Liver (tissue), 9 donors: Measurements from ENCODE around the gene ANO5. TPM values are rescaled to one million over a fixed set of nuclear protein-coding genes. Genes with fewer than 3 reads are reported as not detected.

Experiments
- DNase-seq: peaks from one replicate; pipeline ENCODE4 v3.0.0-alpha.2; 2017; ENCODE audit warnings: low spot score
- H3K27ac ChIP-seq, 2 donors: one replicate each; pipeline ENCODE4 v1.7.0; 2013; ENCODE audit warnings: inconsistent platforms in 2 of 2, low read length in 2 of 2, control low read depth in 1 of 2, low read depth in 1 of 2, mild to moderate bottlenecking in 1 of 2
- H3K27me3 ChIP-seq, 4 donors: one replicate each; pipeline versions ENCODE4 v1.6.1 to v1.7.0; 2013; ENCODE audit warnings: low read length in 3 of 4, inconsistent platforms in 1 of 4, mild to moderate bottlenecking in 1 of 4, moderate library complexity in 1 of 4; ENCODE audit not compliant: control insufficient read depth in 4 of 4, insufficient read depth in 4 of 4
- H3K36me3 ChIP-seq, 4 donors: one replicate each; pipeline versions ENCODE4 v1.6.1 to v1.7.0; 2013; ENCODE audit warnings: low read length in 3 of 4, mild to moderate bottlenecking in 3 of 4, low read depth in 1 of 4, moderate library complexity in 1 of 4; ENCODE audit not compliant: control insufficient read depth in 4 of 4, insufficient read depth in 3 of 4
- H3K4me1 ChIP-seq, 4 donors: one replicate each; pipeline versions ENCODE4 v1.6.1 to v1.7.0; 2013; ENCODE audit warnings: low read length in 3 of 4, mild to moderate bottlenecking in 3 of 4, moderate library complexity in 1 of 4; ENCODE audit not compliant: control insufficient read depth in 4 of 4, insufficient read depth in 4 of 4
- H3K4me3 ChIP-seq, 3 donors: one replicate each; pipeline versions ENCODE4 v1.6.1 to v1.7.0; 2013; ENCODE audit warnings: low read length in 3 of 3, control low read depth in 1 of 3, low read depth in 1 of 3, mild to moderate bottlenecking in 1 of 3
- H3K9ac ChIP-seq, 2 donors: one replicate each; pipeline ENCODE4 v1.7.0; 2013; ENCODE audit warnings: low read length in 2 of 2, mild to moderate bottlenecking in 2 of 2, moderate library complexity in 2 of 2, control low read depth in 1 of 2, low read depth in 1 of 2
- H3K9me3 ChIP-seq, 4 donors: one replicate each; pipeline versions ENCODE4 v1.6.1 to v1.7.0; 2013; ENCODE audit warnings: low read length in 3 of 4; ENCODE audit not compliant: control insufficient read depth in 4 of 4
- GABPA ChIP-seq, 2 donors: IDR thresholded peaks in 1 of 2; conservative IDR thresholded peaks in 1 of 2; 2 replicates each; pipeline ENCODE4 v1.6.1; 2016; ENCODE audit warnings: antibody characterized with exemption in 2 of 2, mild to moderate bottlenecking in 1 of 2, moderate library complexity in 1 of 2
- SP1 ChIP-seq: IDR thresholded peaks from 2 replicates; pipeline ENCODE4 v1.6.1; 2018; ENCODE audit warnings: antibody characterized with exemption, mild to moderate bottlenecking
- whole genome bisulfite sequencing: extraction: QIAGEN DNeasy Blood & Tissue Kit; methylation state at CpG from one replicate; pipeline ENCODE4 v1.1.7; 2013; 5-methylcytosine and 5-hydroxymethylcytosine counted together
- polyA plus RNA-seq, 2 donors: library from polyadenylated mRNA; stranded (reverse) in 1 of 2; unstranded in 1 of 2; fragments of 200-250 nt in 1 of 2; fragments of >200 nt in 1 of 2; fragmentation: Nextera tagmentation in 1 of 2; extraction: Ambion mirVana in 1 of 2; gene quantifications; one replicate each; pipeline versions ENCODE4 v1.2.1 to v1.2.3, GENCODE V29; 2013 to 2015
- total RNA-seq, 2 donors: library from RNA; depleted of rRNA; stranded (reverse); fragments of >200 nt; gene quantifications; one replicate each; pipeline ENCODE4 v1.2.3, GENCODE V29; 2014
- TF ChIP-seq, protein P1 (sequence below): IDR thresholded peaks from 2 replicates; pipeline ENCODE4 v1.6.1; 2016; ENCODE audit warnings: antibody characterized with exemption
- donor health status: healthy.
- donor health status: healthy.
- donor health status: healthy.
- donor health status: healthy.
- donor health status: healthy.

Gene ANO5
- total and polyA plus RNA-seq, 4 donors, result 1.0 to 4.5 (median 1.2) TPM

DNA sequence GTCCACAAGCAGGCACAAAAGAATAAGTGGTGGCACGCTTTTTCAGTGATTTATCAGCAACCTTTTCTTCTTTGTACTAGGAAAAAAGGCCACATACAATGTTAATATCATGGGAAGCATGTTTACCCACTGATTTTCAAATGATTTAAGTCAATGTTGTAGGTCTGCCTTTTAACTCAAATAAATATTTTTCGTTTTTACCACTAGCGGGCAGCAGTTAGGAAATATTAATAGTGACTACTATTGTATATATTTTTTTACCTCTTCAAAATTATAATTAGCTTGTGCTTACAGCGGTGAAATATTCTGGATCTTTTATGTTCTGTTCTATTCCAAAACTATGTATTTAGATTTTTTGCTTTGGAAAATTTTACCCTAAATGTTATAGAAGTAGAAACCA lies 138.9 kb downstream of the ANO5 start:
- no peaks in the 10 kb centered on the region for H3K4me1 ChIP-seq
- H3K27ac ChIP-seq, result no peak overlapping the region
- no peaks in the 10 kb centered on the region for H3K27me3 ChIP-seq
- H3K9ac ChIP-seq, result no peak overlapping the region
- H3K4me3 ChIP-seq, result no peak overlapping the region
- no peak for DNase-seq
- H3K9me3 ChIP-seq, result no peaks in the 10 kb centered on the region
- H3K36me3 ChIP-seq, result no peaks in the 10 kb centered on the region
- no peak for TF ChIP-seq SP1
- no peak for TF ChIP-seq GABPA (IDR thresholded peaks at IDR 0.05 in 1 of 2, conservative IDR thresholded peaks at IDR 0.05 in 1 of 2)
- TF ChIP-seq, protein P1, sequence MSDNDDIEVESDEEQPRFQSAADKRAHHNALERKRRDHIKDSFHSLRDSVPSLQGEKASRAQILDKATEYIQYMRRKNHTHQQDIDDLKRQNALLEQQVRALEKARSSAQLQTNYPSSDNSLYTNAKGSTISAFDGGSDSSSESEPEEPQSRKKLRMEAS, result no peak
- 58% methylated on average over 4 of the region's 4 CpGs for WGBS

Other genes starting within 250 kb of the ANO5 start
- not detected for gene SLC17A6, start 145.3 kb downstream of the ANO5 start, total RNA-seq
- gene SLC17A6, start 145.3 kb downstream of the ANO5 start, polyA plus RNA-seq, result not detected